Calu3 (cell line): ENCODE data around the gene SPATS2. TPM values are rescaled to one million over a fixed set of nuclear protein-coding genes. Genes with fewer than 3 reads are reported as not detected.

Source experiments
- BruUV-seq: library from RNA; stranded (reverse); fragments of 400-500 nt; replicated peaks from 2 replicates; lab custom pipeline; 2021; lab: Mats Ljungman, UMichigan
- CTCF ChIA-PET: fragments of 300-600 bp; sonication (Branson Sonifier 250); formaldehyde crosslinking; loops from one replicate; lab custom pipeline; 2022; ENCODE audit warnings: antibody characterized with exemption; lab: Charles Lee
- DNase-seq: peaks from one replicate; pipeline ENCODE4 v3.0.0; 2022
- H3K27ac Mint-ChIP-seq: one replicate; pipeline ENCODE4 v1.8.0; 2022; ENCODE audit warnings: mixed read lengths; ENCODE audit not compliant: unreplicated experiment
- H3K27me3 Mint-ChIP-seq: one replicate; pipeline ENCODE4 v1.8.0; 2022; ENCODE audit warnings: mixed read lengths; ENCODE audit not compliant: unreplicated experiment
- H3K36me3 Mint-ChIP-seq: one replicate; pipeline ENCODE4 v1.8.0; 2022; ENCODE audit warnings: mild to moderate bottlenecking, moderate library complexity, mixed read lengths; ENCODE audit not compliant: insufficient read depth, unreplicated experiment
- H3K4me1 Mint-ChIP-seq: one replicate; pipeline ENCODE4 v1.8.0; 2022; ENCODE audit warnings: mild to moderate bottlenecking, low read depth, mixed read lengths; ENCODE audit not compliant: unreplicated experiment
- H3K4me3 Mint-ChIP-seq: one replicate; pipeline ENCODE4 v1.8.0; 2022; ENCODE audit warnings: mild to moderate bottlenecking, low read depth, moderate library complexity, mixed read lengths; ENCODE audit not compliant: unreplicated experiment
- H3K9me3 Mint-ChIP-seq: one replicate; pipeline ENCODE4 v1.8.0; 2022; ENCODE audit warnings: low read depth, mixed read lengths; ENCODE audit not compliant: unreplicated experiment
- intact Hi-C: fragments of 100-400 bp; cut with micrococcal nuclease; formaldehyde crosslinking; loops from one replicate; pipeline ENCODE4 v1.10.0; 2022; ENCODE audit not compliant: unreplicated experiment
- total RNA-seq: library from RNA; stranded (reverse); gene quantifications from 2 replicates; pipeline ENCODE4 v1.2.3, GENCODE V29; 2022
- TF ChIP-seq, protein P1 (sequence below): fragments of 200-600 bp; IDR thresholded peaks from one replicate; pipeline ENCODE4 v1.8.0; 2022; ENCODE audit warnings: antibody characterized with exemption; ENCODE audit not compliant: unreplicated experiment

The SPATS2 gene
- total RNA-seq, 1 experiment from 2014 or later, result 23.2 TPM

DNA sequence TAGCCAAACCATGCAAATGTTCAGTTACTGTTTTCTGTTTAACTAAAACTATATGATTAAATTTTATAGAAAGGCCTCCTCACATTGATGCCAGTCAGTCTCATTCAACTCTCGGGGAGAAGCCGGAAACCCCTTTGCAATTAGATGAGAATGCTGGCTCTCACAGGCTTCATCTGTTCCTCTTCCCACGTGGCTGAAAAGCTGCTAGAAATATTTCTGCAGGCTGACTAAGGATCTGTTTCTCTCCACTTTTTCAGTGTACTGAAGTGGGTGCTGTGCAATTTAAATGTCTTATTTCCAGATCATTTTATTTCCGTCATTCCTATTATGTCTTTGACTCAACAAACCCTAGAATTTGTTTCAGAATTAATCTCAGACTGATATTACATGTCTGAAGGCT, 154.1 kb downstream of the SPATS2 start:
- H3K4me3 Mint-ChIP-seq, result no peak overlapping the region
- intact Hi-C loops, result no loop called here
- CTCF ChIA-PET, result no interaction called here
- peaks cover 15% of the 10 kb centered on the region for H3K36me3 Mint-ChIP-seq
- no TSS peak for BruUV-seq
- no peak overlapping the region for H3K27ac Mint-ChIP-seq
- H3K27me3 Mint-ChIP-seq, result no peaks in the 10 kb centered on the region
- TF ChIP-seq, protein P1, sequence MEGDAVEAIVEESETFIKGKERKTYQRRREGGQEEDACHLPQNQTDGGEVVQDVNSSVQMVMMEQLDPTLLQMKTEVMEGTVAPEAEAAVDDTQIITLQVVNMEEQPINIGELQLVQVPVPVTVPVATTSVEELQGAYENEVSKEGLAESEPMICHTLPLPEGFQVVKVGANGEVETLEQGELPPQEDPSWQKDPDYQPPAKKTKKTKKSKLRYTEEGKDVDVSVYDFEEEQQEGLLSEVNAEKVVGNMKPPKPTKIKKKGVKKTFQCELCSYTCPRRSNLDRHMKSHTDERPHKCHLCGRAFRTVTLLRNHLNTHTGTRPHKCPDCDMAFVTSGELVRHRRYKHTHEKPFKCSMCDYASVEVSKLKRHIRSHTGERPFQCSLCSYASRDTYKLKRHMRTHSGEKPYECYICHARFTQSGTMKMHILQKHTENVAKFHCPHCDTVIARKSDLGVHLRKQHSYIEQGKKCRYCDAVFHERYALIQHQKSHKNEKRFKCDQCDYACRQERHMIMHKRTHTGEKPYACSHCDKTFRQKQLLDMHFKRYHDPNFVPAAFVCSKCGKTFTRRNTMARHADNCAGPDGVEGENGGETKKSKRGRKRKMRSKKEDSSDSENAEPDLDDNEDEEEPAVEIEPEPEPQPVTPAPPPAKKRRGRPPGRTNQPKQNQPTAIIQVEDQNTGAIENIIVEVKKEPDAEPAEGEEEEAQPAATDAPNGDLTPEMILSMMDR, result no peak
- DNase-seq, result no peak
- no peaks in the 10 kb centered on the region for H3K9me3 Mint-ChIP-seq
- H3K4me1 Mint-ChIP-seq, result peaks cover 7% of the 10 kb centered on the region

DNA sequence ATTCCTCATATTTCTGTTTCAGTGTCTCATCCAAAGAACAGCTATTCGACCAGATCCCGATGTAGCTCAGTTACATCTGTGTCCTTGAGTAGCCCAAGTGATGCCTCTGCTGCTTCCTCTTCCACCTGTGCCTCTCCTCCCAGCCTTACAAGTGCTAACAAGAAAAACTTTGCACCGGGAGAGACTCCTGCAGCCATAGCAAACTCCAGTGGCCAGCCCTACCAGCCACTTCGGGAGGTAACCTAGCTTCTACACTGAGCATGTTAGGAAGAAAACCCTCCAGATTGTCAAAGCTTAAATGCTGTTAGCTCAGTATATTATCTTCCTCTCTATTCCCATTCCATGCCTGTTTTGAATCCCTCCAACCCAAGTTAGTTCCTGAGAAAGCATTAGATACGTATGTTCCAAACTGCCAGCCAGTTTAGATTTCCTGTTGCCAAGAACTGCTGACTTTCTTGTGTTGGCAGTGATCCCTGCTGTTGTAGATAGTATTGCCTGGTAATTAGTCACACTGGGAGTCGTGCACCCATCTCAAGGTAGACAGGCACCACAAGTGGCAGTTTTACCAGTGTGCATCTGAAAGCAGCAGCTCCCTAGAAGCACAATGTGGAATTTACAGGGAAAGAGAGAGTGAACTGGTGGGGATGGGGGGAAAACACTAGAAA, 157.5 kb downstream of the SPATS2 start:
- Mint-ChIP-seq H3K4me3 (no peak overlapping the region), H3K4me1 (no peaks in the 10 kb centered on the region), H3K27ac (no peak overlapping the region), H3K36me3 (peaks cover 11% of the 10 kb centered on the region), H3K9me3 (no peaks in the 10 kb centered on the region), H3K27me3 (no peaks in the 10 kb centered on the region)
- BruUV-seq, result no TSS peak
- CTCF ChIA-PET, result interaction anchor here (0.5 kb wide), 1 partner anchor 16 kb away, joined by 5 read pairs; no protein-coding TSS in a partner anchor
- TF ChIP-seq, protein P1, result no peak
- intact Hi-C loops, result no loop called here
- DNase-seq, result no peak

DNA sequence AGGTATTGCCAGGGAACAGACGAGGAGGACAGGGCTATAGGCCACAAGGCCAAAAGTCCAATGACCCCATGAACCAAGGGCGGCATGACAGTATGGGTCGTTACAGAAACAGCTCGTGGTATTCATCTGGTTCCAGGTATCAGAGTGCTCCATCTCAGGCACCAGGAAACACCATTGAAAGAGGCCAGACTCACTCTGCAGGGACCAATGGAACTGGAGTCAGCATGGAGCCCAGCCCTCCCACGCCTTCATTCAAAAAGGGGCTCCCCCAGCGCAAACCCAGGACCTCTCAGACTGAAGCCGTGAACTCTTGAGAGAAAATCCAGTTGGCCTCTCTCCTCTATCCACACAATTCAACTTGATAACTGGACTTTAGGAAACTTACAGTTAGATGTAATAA, 158.7 kb downstream of the SPATS2 start:
- no TSS peak for BruUV-seq
- Mint-ChIP-seq H3K27me3 (no peaks in the 10 kb centered on the region), H3K36me3 (peaks cover 9% of the 10 kb centered on the region), H3K4me3 (no peak overlapping the region), H3K9me3 (no peaks in the 10 kb centered on the region), H3K4me1 (no peaks in the 10 kb centered on the region), H3K27ac (no peak overlapping the region)
- CTCF ChIA-PET, result interaction anchor here (0.7 kb wide), 1 partner anchor 63 kb away, joined by 4 read pairs; no protein-coding TSS in a partner anchor
- intact Hi-C loops, result no loop called here
- TF ChIP-seq, protein P1, result no peak
- DNase-seq, result no peak

DNA sequence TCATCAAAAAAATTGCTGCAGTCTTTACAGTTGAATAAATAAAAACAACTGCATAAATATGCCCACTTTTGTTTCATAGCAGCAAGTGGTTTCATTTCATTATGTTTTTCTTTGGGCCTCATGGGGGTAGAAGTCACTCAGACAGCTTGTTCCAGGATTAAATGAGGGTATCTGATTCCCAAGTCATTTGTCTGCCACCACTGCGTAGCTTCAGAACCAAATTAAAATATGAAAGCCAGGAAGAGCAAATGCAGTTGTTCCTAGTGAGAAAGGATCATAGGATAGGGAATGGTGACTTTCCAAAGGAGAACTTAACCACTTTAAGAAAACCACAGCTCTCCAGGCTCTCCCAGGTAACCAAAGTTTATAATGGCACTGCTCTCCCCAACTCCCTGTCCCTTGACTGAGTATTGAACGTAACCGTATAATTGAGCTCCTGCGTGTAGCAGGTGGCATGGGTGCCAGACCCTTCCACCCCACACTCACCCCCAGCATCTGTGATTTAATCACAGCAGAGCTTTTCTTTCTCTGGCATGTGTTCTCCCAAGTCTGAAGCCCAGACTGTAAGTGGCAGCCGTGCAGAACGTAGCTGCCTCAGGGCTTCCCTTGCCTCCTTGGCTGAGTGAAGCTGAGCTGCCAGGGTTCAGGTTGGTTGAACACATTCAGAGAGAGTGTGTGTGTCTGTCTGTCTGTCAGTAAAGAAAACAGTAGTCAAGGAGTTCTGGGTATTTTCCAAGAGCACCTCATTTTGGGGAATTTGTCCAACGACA, 160.3 kb downstream of the SPATS2 start:
- intact Hi-C loops, result no loop called here
- H3K27me3 Mint-ChIP-seq, result no peaks in the 10 kb centered on the region
- CTCF ChIA-PET, result no interaction called here
- no peak overlapping the region for H3K27ac Mint-ChIP-seq
- H3K9me3 Mint-ChIP-seq, result no peaks in the 10 kb centered on the region
- no peak for DNase-seq
- no peak overlapping the region for H3K4me3 Mint-ChIP-seq
- no peaks in the 10 kb centered on the region for H3K4me1 Mint-ChIP-seq
- no TSS peak for BruUV-seq
- TF ChIP-seq, protein P1, result no peak
- peaks cover 7% of the 10 kb centered on the region for H3K36me3 Mint-ChIP-seq
